A172 (cell line): ENCODE data around the gene AGTRAP. TPM values are rescaled to one million over a fixed set of nuclear protein-coding genes. Genes with fewer than 3 reads are reported as not detected.
A peak's percentile ranks its signal among the peaks of the same experiment; 100 is the strongest.

ENCODE experiments used
- DNase-seq: peaks from one replicate; pipeline ENCODE4 v3.0.0-alpha.2; 2015; ENCODE audit warnings: low spot score
- total RNA-seq: library from RNA; depleted of rRNA; stranded (reverse); fragments of >200 nt; shearing (Covaris generic); gene quantifications from 2 replicates; pipeline ENCODE4 v1.2.3, GENCODE V29; 2014

AGTRAP gene
- total RNA-seq, 1 experiment from 2014 or later = 36.5 TPM

DNA sequence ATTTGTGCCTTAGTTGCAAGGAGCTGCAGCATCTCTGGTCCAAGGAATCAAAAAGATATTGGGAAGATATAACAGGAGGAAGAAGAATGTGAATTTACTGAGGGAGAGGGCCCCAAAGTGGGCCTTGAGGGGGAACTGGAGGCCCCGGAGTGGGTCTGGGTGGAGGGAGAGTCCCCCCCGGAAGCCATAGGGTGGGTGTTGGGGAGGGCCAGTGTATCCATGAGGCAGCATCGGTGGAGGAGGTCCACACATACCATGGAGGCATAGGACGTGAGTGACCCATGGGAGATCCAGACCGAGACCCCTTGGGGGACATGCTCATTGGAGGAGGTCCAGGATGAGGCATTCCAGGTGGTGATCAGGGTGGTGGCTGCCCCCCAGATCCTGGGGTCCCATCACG, 25.3 kb downstream of the AGTRAP start:
- DNase-seq = no peak

DNA sequence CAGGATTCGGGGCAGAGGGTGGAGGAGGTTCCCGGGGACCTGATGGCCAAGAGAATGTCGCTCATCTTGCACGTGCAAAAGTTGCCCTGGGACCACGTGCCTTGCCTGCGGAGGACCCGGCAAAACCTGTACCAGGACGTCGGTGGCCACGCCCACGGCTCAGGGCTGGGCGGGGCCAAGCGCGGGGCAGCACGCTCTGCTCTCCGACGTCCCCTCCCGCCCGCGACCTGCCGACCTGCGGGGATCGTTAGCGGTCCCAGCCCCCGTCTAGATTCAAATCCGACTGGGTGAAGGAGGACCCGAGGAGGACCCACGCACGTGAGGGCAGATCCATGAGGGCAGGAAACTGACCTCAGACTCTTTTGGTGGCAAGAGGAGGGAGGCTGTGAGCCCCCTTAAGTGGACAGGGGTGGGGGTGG, 26.1 kb downstream of the AGTRAP start, which contains the start of gene C1orf167:
TSS of gene C1orf167 (plus strand) at position 206 of the 419 bp plus-strand sequence. CDS start 2,208 bp downstream, outside the sequence.
- DNase-seq = no peak

DNA sequence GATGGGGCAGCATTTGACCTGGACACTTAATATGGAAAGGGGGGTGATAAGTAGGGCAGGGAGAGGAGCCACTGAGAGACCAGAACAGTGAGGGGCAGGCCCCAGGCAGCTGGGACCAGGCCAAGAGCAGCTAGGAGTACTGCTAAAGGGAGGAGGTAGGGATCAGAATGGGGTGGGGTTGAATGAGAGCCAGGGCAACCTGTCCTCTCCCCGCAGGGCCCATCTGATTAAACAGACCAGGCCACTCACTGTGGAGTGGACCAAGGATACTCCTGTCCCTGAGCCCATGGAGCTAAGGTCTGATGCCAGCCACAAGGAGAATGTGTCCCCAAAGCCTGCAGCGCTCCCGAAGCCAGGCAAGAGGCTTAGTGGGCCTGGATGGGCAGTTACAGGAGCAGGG, 28.2 kb downstream of the AGTRAP start:
- DNase-seq = no peak

DNA sequence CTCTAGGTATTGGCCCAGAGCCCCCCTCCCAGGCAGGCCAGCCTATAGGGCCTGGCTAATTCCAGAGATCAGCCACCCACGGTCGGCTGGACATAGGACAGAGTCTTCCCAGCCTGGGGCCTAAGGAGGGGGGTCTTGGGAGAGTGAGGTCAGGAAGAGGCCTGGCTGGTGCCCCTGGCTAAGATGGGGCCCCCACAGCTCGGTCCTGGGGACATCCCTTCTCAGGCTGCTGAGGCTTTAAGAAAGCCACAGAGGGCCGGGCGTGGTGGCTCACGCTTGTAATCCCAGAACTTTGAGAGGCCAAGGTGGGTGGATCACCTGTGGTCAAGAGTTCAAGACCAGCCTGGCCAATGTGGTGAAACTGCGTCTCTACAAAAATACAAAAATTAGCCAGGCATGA, 28.6 kb downstream of the AGTRAP start:
- no peak for DNase-seq

DNA sequence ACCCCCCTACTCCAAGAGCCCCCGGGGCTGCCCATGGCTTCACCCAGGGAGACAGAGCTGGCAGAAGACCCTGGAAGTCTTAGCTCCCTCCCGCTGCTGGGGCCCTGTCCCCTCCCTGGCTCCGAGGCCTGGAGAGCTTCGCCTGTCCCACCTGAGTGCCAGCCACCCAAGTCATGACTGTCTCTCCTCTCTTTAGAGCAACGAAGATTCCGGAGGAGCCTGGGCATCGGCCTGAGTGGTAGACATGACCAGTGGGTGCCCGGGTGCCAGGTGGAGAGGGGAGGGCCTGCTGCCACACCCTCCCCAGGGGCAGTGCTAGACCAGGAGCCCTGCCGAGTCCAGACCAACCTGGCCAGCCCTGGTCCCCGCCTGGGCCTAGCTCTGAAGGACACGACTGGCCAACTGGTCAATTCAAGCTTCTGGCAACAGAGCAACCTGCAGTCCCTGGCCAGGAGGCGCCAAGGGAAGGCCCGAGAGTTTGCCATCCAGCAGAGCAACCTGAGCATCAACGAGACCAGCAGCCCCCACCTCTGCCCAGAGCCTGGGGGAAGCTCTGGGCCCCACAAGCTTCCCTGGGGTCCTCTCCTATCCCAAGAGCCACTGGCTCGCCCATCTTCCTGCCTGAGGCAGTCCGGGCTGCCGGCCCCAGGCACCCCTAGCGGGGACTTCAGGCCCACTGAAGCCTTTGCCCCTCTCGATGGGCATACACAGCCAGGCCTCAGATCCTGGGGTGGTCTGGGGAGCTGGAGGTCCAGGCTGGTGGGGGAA, 29.9 kb downstream of the AGTRAP start:
- DNase-seq = no peak

DNA sequence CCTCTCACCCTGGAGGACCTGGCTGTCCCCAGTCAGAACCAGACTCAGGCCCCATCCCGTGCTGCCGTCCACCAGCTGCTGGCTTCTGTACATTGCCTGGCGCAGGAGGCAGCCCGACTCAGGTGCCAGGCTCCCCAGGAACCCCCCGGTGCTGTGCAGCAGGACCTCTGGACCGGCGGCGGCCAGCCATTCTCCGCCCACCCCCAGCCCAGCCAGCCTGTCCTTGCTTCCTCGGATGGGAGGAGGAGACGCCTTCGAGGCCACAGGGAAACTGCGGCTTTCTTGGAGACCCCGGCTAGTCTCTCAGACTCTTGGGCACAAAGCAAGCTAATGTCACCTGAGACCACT, 30.5 kb downstream of the AGTRAP start:
- DNase-seq = no peak

DNA sequence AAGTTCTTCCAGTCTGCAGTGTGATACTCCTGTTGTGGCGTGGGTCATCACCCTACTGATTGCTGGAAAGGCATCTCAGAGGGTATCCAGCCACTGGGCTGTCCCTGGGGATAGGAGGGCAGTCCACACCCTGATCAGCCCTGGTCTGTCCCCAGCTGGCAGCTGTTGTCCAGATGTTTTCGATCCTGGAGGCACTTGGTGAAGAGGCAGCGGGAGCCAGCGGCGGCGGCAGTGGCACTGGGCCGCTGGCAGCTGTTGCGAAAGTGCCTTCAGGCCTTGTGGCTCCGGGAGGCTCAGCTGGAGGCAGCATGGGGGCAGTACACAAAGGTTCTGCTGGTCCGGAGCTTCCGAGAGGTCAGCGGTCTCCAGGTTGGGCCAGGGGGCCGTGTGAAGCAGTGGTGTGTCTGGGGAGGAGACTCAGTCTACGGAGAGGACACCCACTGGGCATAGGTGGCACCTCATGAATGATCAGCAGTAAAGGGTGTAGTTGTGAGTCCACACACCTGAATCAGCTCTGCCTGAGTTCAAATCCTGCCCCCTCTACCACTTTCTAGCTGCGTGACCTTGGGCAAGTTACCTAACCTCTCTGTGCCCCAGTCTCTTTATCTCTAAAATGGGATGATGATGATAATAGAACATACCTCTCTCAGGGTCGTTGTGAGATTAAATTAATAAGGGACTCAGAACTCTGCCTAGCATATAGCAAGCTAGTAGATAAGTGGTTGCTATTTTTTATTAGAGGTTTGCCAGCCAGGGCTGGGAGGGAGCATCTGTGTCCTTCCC, 32.2 kb downstream of the AGTRAP start:
- DNase-seq = no peak

DNA sequence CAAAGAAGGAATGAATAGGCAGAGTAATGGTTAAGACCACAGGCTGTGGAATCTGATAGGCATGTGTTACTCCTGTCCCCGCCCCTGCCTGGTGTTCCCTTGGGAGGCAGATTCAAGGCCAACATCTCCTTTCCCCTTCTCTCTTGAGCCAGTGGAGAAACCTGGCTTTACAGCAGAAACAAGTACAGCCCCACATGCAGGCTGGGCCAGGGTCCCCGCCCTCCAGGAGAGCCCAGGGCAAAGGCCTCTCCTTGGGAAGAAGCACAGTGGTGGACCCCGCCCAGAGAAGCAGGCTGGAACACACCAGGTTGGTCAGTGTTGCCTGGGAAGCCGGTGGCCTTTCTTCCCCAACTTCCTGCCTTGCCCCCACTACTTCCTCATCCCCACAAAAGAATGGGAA, 32.9 kb downstream of the AGTRAP start:
- no peak for DNase-seq

DNA sequence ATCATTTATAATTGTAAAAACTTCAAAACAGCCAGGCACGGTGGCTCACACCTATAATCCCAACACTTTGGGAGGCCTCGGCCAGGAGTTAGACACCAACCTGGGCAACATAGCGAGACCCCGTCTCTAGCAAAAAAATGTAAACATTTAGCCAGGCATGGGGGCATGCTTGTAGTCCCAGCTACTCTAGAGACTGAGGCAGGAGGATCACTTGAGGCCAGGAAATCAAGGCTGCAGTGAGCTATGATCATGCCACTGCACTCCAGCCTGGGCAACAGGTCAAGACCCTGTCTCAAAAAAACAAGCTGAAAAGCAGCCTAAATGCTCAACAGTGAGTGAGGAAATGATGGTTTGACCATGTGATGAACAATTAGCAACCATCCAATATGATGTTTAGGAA, 33.3 kb downstream of the AGTRAP start:
- DNase-seq = no peak

DNA sequence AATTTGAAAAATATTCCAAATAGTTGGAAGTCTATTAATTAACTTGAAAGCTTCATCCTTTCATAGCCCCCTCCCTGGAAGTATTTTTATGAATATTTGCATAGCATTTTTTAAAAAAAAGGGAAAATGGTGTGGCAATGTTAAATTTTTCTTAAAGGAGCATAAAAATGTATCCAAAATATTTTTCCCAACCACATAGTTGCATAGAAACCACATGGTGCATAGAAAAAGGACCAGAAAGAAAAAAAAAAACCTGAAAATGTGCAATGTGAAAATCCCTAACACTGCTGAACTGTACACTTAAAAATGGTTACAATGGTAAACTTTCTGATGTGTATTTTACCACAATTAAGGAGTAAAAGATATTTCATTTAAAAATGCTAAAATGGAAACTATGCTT, 34.1 kb downstream of the AGTRAP start:
- no peak for DNase-seq

DNA sequence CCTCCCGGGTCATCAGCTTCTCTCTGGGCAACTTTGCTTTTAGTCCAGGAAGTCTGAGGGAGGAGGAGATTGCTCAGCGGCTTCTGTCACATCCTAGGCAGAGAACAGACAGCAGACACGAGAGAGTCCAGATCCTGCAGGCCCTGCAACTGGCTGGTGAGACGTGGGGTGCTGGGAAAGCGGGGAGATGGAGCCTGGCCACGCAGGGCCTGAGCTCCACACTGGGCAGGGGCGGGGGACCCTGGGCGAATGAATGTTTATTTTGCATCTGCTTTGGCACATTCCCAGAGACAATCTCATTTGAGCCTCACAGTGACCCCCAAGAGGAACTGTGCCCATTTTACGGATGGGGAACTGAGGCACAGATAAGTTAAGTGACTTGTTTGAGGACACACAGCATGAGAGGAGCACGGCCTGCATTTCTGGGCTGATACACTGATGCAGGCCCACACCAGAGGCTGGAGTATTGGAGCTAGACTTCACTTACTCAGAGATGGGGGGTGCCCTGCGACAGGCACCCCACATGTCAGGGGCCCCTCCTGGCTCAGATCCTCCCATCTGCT, 35.6 kb downstream of the AGTRAP start:
- no peak for DNase-seq

DNA sequence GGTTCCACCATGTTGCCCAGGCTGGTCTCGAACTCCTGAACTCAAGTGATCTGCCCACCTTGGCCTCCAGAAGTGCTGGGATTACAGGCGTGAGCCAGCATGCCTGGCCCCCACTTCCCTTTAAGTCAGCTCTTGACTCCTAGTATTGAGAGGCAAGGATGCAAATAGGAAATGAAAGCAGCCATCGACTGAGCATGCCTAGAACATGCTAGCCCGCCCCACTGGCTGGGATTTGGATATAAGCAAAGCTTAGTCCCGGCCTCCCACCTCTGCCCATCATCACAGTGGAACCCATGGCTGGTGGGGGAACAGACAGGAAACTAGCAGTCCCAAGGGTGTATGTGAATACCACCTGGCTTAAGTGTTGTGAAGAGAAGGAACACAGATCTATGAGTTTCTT, 36.5 kb downstream of the AGTRAP start:
- no peak for DNase-seq

DNA sequence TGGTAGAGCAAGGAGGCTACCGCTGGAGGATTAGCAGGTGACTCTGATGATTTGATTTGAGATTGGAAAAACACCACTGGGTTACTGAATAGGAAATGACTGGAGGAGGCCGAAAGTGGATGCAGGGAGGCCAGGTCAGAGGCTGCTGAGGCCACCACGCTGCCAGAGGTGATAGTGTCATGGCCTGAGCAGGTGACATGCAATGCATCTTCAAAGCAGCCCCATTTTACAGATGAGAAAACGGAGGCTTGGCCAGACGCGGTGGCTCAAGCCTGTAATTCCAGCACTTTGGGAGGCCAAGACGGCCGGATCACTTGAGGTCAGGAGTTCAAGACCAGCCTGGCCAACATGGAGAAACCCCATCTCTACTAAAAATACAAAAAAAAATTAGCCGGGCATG, 38.8 kb downstream of the AGTRAP start:
- no peak for DNase-seq

DNA sequence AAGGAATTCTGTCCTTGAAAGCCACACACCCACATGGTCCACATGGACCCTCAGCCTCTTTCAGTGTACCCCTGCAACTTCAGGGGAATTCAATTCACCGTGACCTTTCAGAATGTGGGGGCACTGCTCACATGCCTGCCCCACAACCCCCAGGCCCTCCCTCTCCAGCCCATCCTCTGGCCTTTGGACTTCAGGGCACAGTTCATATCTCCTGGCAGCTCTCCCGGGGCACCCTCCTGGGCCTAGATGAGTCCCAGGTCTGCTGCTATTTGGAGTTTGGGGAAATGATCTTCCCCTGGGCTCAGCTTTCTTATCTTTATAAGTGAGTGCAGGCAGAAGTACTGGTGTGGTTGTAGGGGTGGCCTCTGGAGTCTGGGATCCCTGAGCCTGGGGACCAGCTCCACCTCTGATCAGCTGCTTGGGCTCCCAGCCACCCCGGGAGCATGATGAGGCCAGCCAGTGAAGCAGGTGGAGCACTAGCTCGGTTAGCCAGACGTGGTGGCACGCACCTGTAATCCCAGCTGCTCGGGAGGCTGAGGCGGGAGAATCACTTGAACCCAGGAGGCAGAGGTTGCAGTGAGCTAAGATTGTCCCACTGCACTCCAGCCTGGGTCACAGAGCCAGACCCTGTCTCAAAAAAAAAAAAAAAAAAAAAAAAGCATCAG, 41.9 kb downstream of the AGTRAP start:
- no peak for DNase-seq

DNA sequence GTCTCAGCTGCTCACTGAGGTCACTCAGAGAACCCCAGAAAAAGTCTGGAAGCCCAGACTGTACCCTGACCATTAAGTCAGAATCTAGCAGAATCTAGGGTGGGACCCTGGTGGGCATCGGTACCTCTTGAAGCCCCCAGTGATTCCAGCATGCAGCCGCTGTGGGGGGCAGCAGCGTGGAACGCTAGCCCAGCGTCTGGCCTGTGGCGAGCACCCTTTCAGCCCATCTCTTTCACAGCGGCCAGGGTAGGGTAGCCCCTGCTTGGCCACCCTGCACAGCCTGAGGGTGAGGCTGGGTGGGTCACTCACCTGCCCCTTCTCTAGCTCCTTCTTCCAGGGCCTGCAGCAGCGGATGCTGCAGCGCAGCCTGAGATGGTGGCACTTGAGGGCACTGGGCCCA, 42.4 kb downstream of the AGTRAP start:
- no peak for DNase-seq

DNA sequence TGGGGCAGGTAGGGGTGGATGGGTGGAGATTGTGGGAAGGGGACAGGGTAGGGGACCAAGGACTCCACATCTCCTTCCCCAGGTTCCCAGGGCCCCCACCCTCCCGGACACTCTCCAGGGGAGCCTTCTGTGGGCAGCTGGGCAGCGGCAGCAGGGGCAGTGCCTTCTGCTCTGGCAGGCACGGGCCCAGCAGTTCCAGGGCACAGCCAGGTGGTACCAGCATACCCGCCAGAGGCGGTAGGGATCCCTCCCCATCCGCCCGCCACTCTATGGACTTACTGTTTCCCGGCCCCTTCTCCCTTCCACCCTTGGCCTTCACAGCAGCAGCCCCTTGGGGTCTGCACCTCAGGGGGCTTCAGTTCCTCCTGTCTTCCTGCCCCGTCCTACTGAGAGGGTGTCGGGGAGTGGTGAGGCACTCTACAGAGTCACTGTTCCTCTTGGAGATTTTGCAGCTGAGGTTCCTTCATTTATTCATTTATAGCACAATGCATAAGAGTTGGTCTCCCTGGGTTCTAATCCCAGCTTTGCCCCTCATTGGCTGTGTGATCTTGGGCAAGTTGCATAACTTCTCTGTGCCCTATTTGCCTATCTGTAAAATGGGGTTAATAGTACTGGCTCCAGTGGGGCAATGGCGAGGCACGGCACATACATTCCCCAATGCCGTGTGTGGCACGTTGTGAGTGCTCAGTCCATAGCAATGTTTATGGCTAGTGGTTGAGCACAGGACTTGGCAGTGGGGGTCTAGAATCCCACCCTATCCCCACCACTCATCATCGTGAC, 43.1 kb downstream of the AGTRAP start:
- DNase-seq = no peak

DNA sequence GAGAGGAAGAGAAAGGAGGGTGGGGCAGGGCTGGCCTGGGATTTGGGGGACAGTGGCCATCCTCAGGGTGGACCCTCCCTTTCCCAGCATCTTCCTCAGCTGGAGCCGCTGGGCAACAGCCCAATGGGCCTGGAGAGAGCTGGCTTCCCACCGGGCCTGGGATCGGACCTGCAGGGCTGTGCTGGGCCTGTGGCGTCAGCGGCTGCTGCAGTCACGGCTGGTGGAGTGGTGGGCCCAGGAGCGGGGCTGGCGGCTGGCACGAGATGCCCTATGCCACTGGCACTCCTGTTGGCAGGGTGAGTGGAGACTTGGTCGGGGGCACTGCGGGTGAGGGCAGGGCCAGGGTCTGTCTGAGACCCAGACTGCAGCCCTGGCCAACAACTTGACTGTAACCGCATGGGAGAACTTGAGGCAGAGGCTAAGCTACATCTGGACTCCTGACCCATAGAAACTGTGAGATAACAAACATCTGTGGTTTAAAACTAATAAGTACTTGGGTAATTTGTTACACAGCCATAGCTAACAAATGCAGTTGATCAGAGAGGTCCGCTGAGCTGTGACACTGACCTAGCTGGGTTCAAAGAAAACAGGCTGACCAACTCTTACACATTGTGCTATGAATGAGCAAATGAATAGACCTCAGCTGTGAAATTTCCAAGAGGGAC, 43.9 kb downstream of the AGTRAP start:
- no peak for DNase-seq

DNA sequence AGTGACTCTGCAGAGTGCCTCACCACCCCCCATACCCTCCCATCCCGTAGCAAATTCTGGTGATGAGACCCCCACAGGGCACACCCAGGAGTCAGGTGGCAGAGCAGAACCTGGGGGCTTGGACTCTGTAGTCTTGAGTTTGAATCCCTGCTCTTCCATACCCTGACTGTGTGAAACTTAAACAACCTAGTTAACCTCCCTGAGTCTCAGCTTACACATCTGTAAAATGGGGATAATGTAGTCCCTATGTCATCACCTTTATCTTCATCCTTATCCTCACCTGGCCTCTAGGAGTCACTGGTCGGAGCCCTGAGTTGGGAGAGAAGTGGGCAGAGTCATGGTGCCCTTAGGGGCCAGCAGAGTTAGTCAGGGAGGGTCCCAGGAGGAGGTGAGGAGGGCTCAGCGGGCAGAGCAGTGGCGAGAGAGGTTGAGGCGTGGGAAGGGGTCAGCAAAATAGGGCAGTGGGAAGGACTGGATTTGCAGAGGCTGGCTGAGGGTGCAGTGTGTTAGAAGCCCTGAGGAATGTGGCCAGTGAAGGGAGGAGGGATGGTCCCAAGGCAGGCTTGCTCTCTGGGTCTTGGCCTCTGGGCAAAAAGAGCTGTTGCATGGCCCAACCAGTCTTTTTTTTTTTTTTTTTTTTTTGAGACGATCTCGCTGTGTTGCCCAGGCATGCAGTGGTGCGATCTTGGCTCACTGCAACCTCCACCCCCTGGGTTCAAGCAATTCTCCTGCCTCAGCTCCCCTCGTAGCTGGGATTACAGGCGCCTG, 44.6 kb downstream of the AGTRAP start:
- no peak for DNase-seq

DNA sequence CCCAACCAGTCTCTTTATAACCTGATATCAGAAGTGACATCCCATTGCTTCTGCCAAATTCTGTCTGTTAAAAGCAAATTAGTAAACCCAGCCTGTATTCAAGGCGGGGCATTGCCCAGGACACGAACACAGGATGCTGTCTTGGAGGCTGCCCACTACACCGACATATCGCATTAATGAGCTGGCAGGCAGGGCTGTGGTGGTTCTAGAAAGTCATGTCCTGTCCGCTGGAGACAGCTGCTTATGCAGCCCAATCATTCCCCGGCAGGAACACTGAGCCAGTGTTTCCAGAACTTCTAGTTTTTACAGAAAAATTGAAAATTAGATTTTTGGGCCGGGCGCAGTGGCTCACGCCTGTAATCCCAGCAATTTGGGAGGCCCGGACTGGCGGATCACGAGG, 45.4 kb downstream of the AGTRAP start:
- DNase-seq = peak; percentile 34

DNA sequence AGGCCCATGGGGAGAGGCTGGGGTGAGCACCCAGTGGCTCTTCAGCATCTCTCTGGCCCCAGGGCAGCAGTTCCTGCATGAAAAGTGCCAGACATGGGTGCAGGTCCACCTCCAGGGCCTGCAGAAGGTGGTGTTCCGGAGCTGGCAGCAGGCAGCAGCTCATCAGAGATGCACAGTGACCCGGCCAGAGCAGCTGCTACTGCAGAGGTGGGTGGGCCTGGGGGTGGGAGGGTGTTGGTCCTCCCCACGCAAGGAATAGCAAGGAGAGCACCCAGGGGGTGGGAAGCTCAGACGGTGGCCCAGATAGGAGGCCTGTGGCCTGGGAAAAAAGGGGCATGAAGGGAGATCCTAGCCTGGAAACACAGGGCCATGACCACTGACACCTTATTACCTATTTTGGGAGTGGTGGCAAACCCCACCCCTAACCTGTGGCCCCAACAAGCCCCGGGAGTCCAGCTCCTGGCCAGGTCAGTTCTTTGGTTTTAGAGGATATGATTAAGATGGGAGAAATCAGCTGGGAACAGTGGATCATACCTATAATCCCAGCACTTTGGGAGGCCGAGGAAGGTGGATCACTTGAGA, 46.3 kb downstream of the AGTRAP start:
- DNase-seq = no peak
